B cell (primary cell): ENCODE data around the gene PSMC3IP. TPM values are rescaled to one million over a fixed set of nuclear protein-coding genes. Genes with fewer than 3 reads are reported as not detected.
A peak's percentile ranks its signal among the peaks of the same experiment; 100 is the strongest.

ENCODE experiments used
- ATAC-seq: fragments of 200-7000 bp; cut with Tn5 transposase; one replicate; pipeline ENCODE4 v1.10.0; 2021; ENCODE audit warnings: low read depth, mild to moderate bottlenecking, moderate number of reproducible peaks, moderate library complexity
- CTCF ChIA-PET: fragments of 350-600 bp; sonication (Branson Sonifier 250); formaldehyde crosslinking; loops from one replicate; lab custom pipeline; 2021; ENCODE audit warnings: antibody characterized with exemption, inconsistent platforms; lab: Charles Lee
- POLR2A ChIA-PET: fragments of 350-600 bp; sonication (Branson Sonifier 250); formaldehyde crosslinking; loops from one replicate; lab custom pipeline; 2021; ENCODE audit warnings: antibody characterized with exemption; lab: Charles Lee
- DNase-seq: peaks from one replicate; pipeline ENCODE4 v3.0.0; 2013
- H2AFZ ChIP-seq: 2 replicates; pipeline ENCODE4 v1.6.1; 2012; ENCODE audit warnings: mild to moderate bottlenecking, low read depth, low read length; ENCODE audit not compliant: insufficient read depth, poor library complexity, severe bottlenecking
- H3K27ac ChIP-seq, 2 donors: 1 replicate in 1 of 2; 2 replicates in 1 of 2; pipeline ENCODE4 v1.5.1; 2012 to 2013; ENCODE audit warnings: low read length in 2 of 2, mild to moderate bottlenecking in 2 of 2, moderate library complexity in 1 of 2
- H3K27me3 ChIP-seq, 4 experiments: fragments of 200-600 bp in 1 of 4; sonication (generic) in 1 of 4; replicated peaks in 1 of 4; 1 replicate in 2 of 4; 2 replicates in 2 of 4; pipeline versions ENCODE4 v1.6.1 to v1.7.0; 2013 to 2016; ENCODE audit warnings: low read length in 3 of 4, mild to moderate bottlenecking in 2 of 4, mixed read lengths in 1 of 4, moderate library complexity in 1 of 4; ENCODE audit not compliant: insufficient read depth in 4 of 4, control insufficient read depth in 3 of 4; ENCODE audit errors: control extremely low read depth in 1 of 4
- H3K36me3 ChIP-seq, 2 experiments: replicated peaks in 1 of 2; 1 replicate in 1 of 2; 2 replicates in 1 of 2; pipeline versions ENCODE4 v1.6.1 to v1.7.1; 2013; ENCODE audit warnings: low read length in 1 of 2; ENCODE audit not compliant: insufficient read depth in 2 of 2, control insufficient read depth in 1 of 2; ENCODE audit errors: control extremely low read depth in 1 of 2, extremely low read depth in 1 of 2
- H3K4me1 ChIP-seq, 2 donors: fragments of 200-600 bp in 1 of 2; sonication (generic) in 1 of 2; 1 replicate in 1 of 2; 2 replicates in 1 of 2; pipeline versions ENCODE4 v1.5.1 to v1.6.1; 2013 to 2017; ENCODE audit warnings: low read length in 2 of 2; ENCODE audit not compliant: control insufficient read depth in 2 of 2, insufficient read depth in 2 of 2
- H3K4me2 ChIP-seq: replicated peaks from 2 replicates; pipeline ENCODE3; 2012; ENCODE audit warnings: mild to moderate bottlenecking, low read depth, low read length; ENCODE audit not compliant: poor library complexity, severe bottlenecking
- H3K4me3 ChIP-seq, 5 experiments: fragments of 200-600 bp in 1 of 5; sonication (generic) in 1 of 5; 1 replicate in 3 of 5; 2 replicates in 2 of 5; pipeline versions ENCODE4 v1.5.1 to v1.7.0; 2011 to 2016; ENCODE audit warnings: low read length in 4 of 5, mild to moderate bottlenecking in 4 of 5, low read depth in 2 of 5, control low read depth in 1 of 5, moderate library complexity in 1 of 5; ENCODE audit not compliant: insufficient read depth in 1 of 5; ENCODE audit errors: control extremely low read depth in 1 of 5, extremely low read depth in 1 of 5
- H3K79me2 ChIP-seq: fragments of 200-600 bp; sonication (generic); one replicate; pipeline ENCODE4 v1.6.0; 2016; ENCODE audit warnings: low read length; ENCODE audit not compliant: control insufficient read depth, insufficient read depth
- H3K9ac ChIP-seq: fragments of 200-600 bp; sonication (generic); 2 replicates; pipeline ENCODE4 v1.6.1; 2017; ENCODE audit warnings: mild to moderate bottlenecking, low read length, moderate library complexity
- H3K9me3 ChIP-seq, 3 donors: one replicate each; pipeline versions ENCODE4 v1.6.1 to v1.7.1; 2013; ENCODE audit warnings: low read length in 2 of 3; ENCODE audit not compliant: control insufficient read depth in 2 of 3, insufficient read depth in 1 of 3; ENCODE audit errors: control extremely low read depth in 1 of 3
- H4K20me1 ChIP-seq: 2 replicates; pipeline ENCODE4 v1.6.0; 2012; ENCODE audit warnings: mild to moderate bottlenecking, low read length; ENCODE audit not compliant: insufficient read depth, control insufficient read depth, poor library complexity, severe bottlenecking
- H3K27ac Mint-ChIP-seq: one replicate; pipeline ENCODE4 v1.8.0; 2021; ENCODE audit warnings: mixed read lengths
- H3K27me3 Mint-ChIP-seq: one replicate; pipeline ENCODE4 v1.8.0; 2021; ENCODE audit warnings: mixed read lengths
- H3K4me1 Mint-ChIP-seq: one replicate; pipeline ENCODE4 v1.8.0; 2021; ENCODE audit warnings: mixed read lengths
- H3K4me3 Mint-ChIP-seq: one replicate; pipeline ENCODE4 v1.8.0; 2021; ENCODE audit warnings: mixed read lengths
- H3K9me3 Mint-ChIP-seq: one replicate; pipeline ENCODE4 v1.8.0; 2022; ENCODE audit warnings: mixed read lengths; ENCODE audit not compliant: insufficient read depth
- EZH2 ChIP-seq: IDR thresholded peaks from 2 replicates; pipeline ENCODE4 v1.6.1; 2012; ENCODE audit warnings: borderline replicate concordance, low read depth, mild to moderate bottlenecking, moderate library complexity, low read length; ENCODE audit not compliant: insufficient read depth, poor library complexity, severe bottlenecking
- WGBS: methylation state at CpG from one replicate; pipeline ENCODE4 v1.1.5; 2013; ENCODE audit warnings: missing lambda C conversion rate; ENCODE audit not compliant: insufficient coverage; 5-methylcytosine and 5-hydroxymethylcytosine counted together
- intact Hi-C: fragments of 100-400 bp; cut with micrococcal nuclease; formaldehyde crosslinking; loops from one replicate; pipeline ENCODE4 v1.10.0; 2022
- polyA plus RNA-seq: library from polyadenylated mRNA; depleted of rRNA; stranded (reverse); fragments of >200 nt; gene quantifications from 2 replicates; pipeline ENCODE4 v1.2.3, GENCODE V29; 2012
- total RNA-seq, 2 donors: library from RNA; stranded (reverse); fragments of 120-200 nt in 1 of 2; gene quantifications; 1 replicate in 1 of 2; 2 replicates in 1 of 2; pipeline versions ENCODE4 v1.2.3 to v1.2.4, GENCODE V29; 2013 to 2022
- TF ChIP-seq, protein P1 (sequence below): fragments of 200-600 bp; IDR thresholded peaks from one replicate; pipeline ENCODE4 v1.8.0; 2022; ENCODE audit warnings: antibody characterized with exemption, mild to moderate bottlenecking

Gene PSMC3IP
- total and polyA plus RNA-seq, 2 donors (not counting 1 experiment from before 2014, with no cell fraction given): 2.8 to 10.4 TPM

DNA sequence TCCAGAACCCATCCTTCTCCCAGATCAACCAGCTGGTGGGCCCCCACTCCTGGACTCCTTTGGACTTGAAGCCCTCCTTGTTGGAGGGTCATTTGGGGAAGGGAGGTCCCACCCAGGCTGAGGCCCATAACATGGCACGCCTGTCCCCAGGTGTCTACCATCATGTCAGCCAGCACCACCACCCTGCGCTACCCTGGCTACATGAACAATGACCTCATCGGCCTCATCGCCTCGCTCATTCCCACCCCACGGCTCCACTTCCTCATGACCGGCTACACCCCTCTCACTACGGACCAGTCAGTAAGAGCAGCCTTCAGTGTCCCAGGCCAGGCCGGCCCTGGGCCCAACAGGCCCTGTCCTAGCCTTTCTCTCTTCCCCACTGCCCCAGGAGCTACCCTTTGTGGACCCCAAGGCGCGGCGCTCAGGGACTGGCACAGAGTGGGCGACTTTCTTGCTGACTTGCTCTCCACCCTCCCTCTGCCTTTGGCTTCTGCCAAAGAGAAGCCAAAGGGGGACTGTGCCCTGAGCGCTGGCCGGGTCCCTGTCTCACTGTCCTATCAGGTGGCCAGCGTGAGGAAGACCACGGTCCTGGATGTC is 36.3 kb upstream of the PSMC3IP start:
- DNase-seq: no peak
- ChIA-PET CTCF (no interaction called here), POLR2A (no interaction called here)
- H3K4me1 Mint-ChIP-seq: peaks cover 21% of the 10 kb centered on the region
- Histone ChIP-seq H3K4me2 (no peak overlapping the region), H3K27me3 (no peaks in the 10 kb centered on the region), H3K79me2 (peaks cover 11% of the 10 kb centered on the region), H3K4me1 (peaks cover 5 to 14% of the 10 kb centered on the region in 2 donors), H2AFZ (no peak overlapping the region), H3K9ac (no peak overlapping the region), H3K9me3 (no peaks in the 10 kb centered on the region), H3K27ac (no peak overlapping the region), H4K20me1 (peaks cover 1% of the 10 kb centered on the region), H3K4me3 (no peak overlapping the region), H3K36me3 (peaks cover 0 to 30% of the 10 kb centered on the region in 2 experiments)
- 98% methylated on average over 13 of the region's 17 CpGs for WGBS
- no peak overlapping the region for H3K4me3 Mint-ChIP-seq
- no peak for ATAC-seq
- no peaks in the 10 kb centered on the region for H3K27me3 Mint-ChIP-seq
- H3K9me3 Mint-ChIP-seq: no peaks in the 10 kb centered on the region
- intact Hi-C loops: no loop called here
- TF ChIP-seq, protein P1, sequence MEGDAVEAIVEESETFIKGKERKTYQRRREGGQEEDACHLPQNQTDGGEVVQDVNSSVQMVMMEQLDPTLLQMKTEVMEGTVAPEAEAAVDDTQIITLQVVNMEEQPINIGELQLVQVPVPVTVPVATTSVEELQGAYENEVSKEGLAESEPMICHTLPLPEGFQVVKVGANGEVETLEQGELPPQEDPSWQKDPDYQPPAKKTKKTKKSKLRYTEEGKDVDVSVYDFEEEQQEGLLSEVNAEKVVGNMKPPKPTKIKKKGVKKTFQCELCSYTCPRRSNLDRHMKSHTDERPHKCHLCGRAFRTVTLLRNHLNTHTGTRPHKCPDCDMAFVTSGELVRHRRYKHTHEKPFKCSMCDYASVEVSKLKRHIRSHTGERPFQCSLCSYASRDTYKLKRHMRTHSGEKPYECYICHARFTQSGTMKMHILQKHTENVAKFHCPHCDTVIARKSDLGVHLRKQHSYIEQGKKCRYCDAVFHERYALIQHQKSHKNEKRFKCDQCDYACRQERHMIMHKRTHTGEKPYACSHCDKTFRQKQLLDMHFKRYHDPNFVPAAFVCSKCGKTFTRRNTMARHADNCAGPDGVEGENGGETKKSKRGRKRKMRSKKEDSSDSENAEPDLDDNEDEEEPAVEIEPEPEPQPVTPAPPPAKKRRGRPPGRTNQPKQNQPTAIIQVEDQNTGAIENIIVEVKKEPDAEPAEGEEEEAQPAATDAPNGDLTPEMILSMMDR: no peak
- no peak for TF ChIP-seq EZH2
- no peak overlapping the region for H3K27ac Mint-ChIP-seq

DNA sequence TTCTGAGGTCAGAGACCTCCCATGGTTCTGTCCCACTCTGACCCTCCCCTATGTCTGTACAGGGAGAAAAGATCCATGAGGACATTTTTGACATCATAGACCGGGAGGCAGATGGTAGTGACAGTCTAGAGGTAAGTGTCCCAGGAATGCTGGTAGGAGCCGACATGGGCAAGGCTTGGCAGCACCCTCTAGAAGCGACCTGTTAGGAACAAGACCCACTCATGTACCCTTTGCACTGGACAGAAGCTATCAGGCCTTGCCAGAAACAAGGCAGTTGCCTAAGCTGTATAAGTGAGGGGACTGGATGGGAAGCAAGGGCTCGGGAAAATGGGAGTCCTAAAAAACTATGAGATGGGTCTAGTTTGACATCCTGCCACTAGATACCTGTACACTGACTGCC is 34.5 kb upstream of the PSMC3IP start:
- DNase-seq: no peak
- Mint-ChIP-seq H3K4me3 (peak overlapping the region; percentile 23), H3K27me3 (no peaks in the 10 kb centered on the region), H3K4me1 (peaks cover 25% of the 10 kb centered on the region), H3K9me3 (no peaks in the 10 kb centered on the region), H3K27ac (no peak overlapping the region)
- peaks cover 19% of the 10 kb centered on the region for H4K20me1 ChIP-seq
- H2AFZ ChIP-seq: no peak overlapping the region
- H3K9me3 ChIP-seq: no peaks in the 10 kb centered on the region
- ChIA-PET POLR2A (no interaction called here), CTCF (no interaction called here)
- TF ChIP-seq, protein P1: no peak
- no peak for TF ChIP-seq EZH2
- H3K9ac ChIP-seq: no peak overlapping the region
- H3K4me2 ChIP-seq: no peak overlapping the region
- intact Hi-C loops: no loop called here
- no peaks in the 10 kb centered on the region for H3K27me3 ChIP-seq
- no peak for ATAC-seq
- no peak overlapping the region for H3K27ac ChIP-seq
- peaks cover 0 to 30% of the 10 kb centered on the region in 2 experiments for H3K36me3 ChIP-seq
- H3K79me2 ChIP-seq: peaks cover 28% of the 10 kb centered on the region
- no peak overlapping the region for H3K4me3 ChIP-seq
- H3K4me1 ChIP-seq: peaks cover 14 to 18% of the 10 kb centered on the region in 2 donors
- WGBS: 100% methylated on average over 1 of the region's 4 CpGs
